ENCODE results near the gene FHIT.

The FHIT gene

GRCh38 chr3:59818919-59819300 is 1432.3 kb downstream of the FHIT start:
- Histone ChIP-seq H3K79me2 (ENCODE audit: control insufficient read depth, insufficient read depth, low read length, unreplicated experiment) (no peaks in the 10 kb centered on the region), H3K4me1 (ENCODE audit: control insufficient read depth, insufficient read depth, low read length, unreplicated experiment) (peaks cover 20% of the 10 kb centered on the region), H3K36me3 (ENCODE audit: insufficient read depth, low read length) (no peaks in the 10 kb centered on the region), H2AFZ (ENCODE audit: low read length, unreplicated experiment) (peak overlapping the region; percentile 52), H3K27me3 (ENCODE audit: insufficient read depth, low read length) (no peaks in the 10 kb centered on the region), H3K4me3 (ENCODE audit: low read depth, low read length) (no peak overlapping the region), H3K27ac (ENCODE audit: low read depth, low read length) (peak overlapping the region; percentile 78)

- peak overlapping the region; percentile 50 for H3K4me3 ChIP-seq (ENCODE audit: low read depth, low read length)
These were observed 1433.0 kb downstream of the FHIT start for GRCh38 chr3:59818033-59818918.

GRCh38 chr3:59817511-59817910 is 1433.7 kb downstream of the FHIT start:
- Histone ChIP-seq H3K4me3 (ENCODE audit: low read depth, low read length) (no peak overlapping the region), H3K4me1 (ENCODE audit: control insufficient read depth, insufficient read depth, low read length, unreplicated experiment) (peaks cover 20% of the 10 kb centered on the region), H3K27ac (ENCODE audit: low read depth, low read length) (peak overlapping the region; percentile 78), H3K36me3 (ENCODE audit: insufficient read depth, low read length) (no peaks in the 10 kb centered on the region), H3K27me3 (ENCODE audit: insufficient read depth, low read length) (no peaks in the 10 kb centered on the region), H3K79me2 (ENCODE audit: control insufficient read depth, insufficient read depth, low read length, unreplicated experiment) (no peaks in the 10 kb centered on the region), H2AFZ (ENCODE audit: low read length, unreplicated experiment) (peak overlapping the region; percentile 16)

More at GRCh38 chr3:59818033-59818918, 1433.0 kb downstream of the FHIT start:
- H3K27ac ChIP-seq (ENCODE audit: low read depth, low read length): peak overlapping the region; percentile 78
- no peaks in the 10 kb centered on the region for H3K36me3 ChIP-seq (ENCODE audit: insufficient read depth, low read length)
- H3K27me3 ChIP-seq (ENCODE audit: insufficient read depth, low read length): no peaks in the 10 kb centered on the region
- peaks cover 20% of the 10 kb centered on the region for H3K4me1 ChIP-seq (ENCODE audit: control insufficient read depth, insufficient read depth, low read length, unreplicated experiment)
- no peaks in the 10 kb centered on the region for H3K79me2 ChIP-seq (ENCODE audit: control insufficient read depth, insufficient read depth, low read length, unreplicated experiment)
- H2AFZ ChIP-seq (ENCODE audit: low read length, unreplicated experiment): peak overlapping the region; percentile 52

- H3K27ac ChIP-seq (ENCODE audit: low read depth, low read length): no peak overlapping the region
- no peak overlapping the region for H2AFZ ChIP-seq (ENCODE audit: low read length, unreplicated experiment)
- no peak overlapping the region for H3K4me3 ChIP-seq (ENCODE audit: low read depth, low read length)
- no peaks in the 10 kb centered on the region for H3K79me2 ChIP-seq (ENCODE audit: control insufficient read depth, insufficient read depth, low read length, unreplicated experiment)
- H3K36me3 ChIP-seq (ENCODE audit: insufficient read depth, low read length): no peaks in the 10 kb centered on the region
- no peaks in the 10 kb centered on the region for H3K27me3 ChIP-seq (ENCODE audit: insufficient read depth, low read length)
- H3K4me1 ChIP-seq (ENCODE audit: control insufficient read depth, insufficient read depth, low read length, unreplicated experiment): peaks cover 20% of the 10 kb centered on the region
These were observed 1434.9 kb downstream of the FHIT start for GRCh38 chr3:59816312-59816711.

- no peaks in the 10 kb centered on the region for H3K79me2 ChIP-seq (ENCODE audit: control insufficient read depth, insufficient read depth, low read length, unreplicated experiment)
- no peak overlapping the region for H2AFZ ChIP-seq (ENCODE audit: low read length, unreplicated experiment)
- H3K36me3 ChIP-seq (ENCODE audit: insufficient read depth, low read length): no peaks in the 10 kb centered on the region
- H3K27ac ChIP-seq (ENCODE audit: low read depth, low read length): no peak overlapping the region
- H3K27me3 ChIP-seq (ENCODE audit: insufficient read depth, low read length): no peaks in the 10 kb centered on the region
- peaks cover 19% of the 10 kb centered on the region for H3K4me1 ChIP-seq (ENCODE audit: control insufficient read depth, insufficient read depth, low read length, unreplicated experiment)
- no peak overlapping the region for H3K4me3 ChIP-seq (ENCODE audit: low read depth, low read length)
These were observed 1438.1 kb downstream of the FHIT start for GRCh38 chr3:59813148-59813538.

GRCh38 chr3:59812237-59813147 is 1438.8 kb downstream of the FHIT start:
- no peaks in the 10 kb centered on the region for H3K27me3 ChIP-seq (ENCODE audit: insufficient read depth, low read length)
- peaks cover 12% of the 10 kb centered on the region for H3K4me1 ChIP-seq (ENCODE audit: control insufficient read depth, insufficient read depth, low read length, unreplicated experiment)
- H3K36me3 ChIP-seq (ENCODE audit: insufficient read depth, low read length): no peaks in the 10 kb centered on the region
- H3K27ac ChIP-seq (ENCODE audit: low read depth, low read length): no peak overlapping the region
- no peak overlapping the region for H3K4me3 ChIP-seq (ENCODE audit: low read depth, low read length)
- no peak overlapping the region for H2AFZ ChIP-seq (ENCODE audit: low read length, unreplicated experiment)
- no peaks in the 10 kb centered on the region for H3K79me2 ChIP-seq (ENCODE audit: control insufficient read depth, insufficient read depth, low read length, unreplicated experiment)

GRCh38 chr3:59811160-59811559 is 1440.1 kb downstream of the FHIT start:
- no peaks in the 10 kb centered on the region for H3K27me3 ChIP-seq (ENCODE audit: insufficient read depth, low read length)
- no peaks in the 10 kb centered on the region for H3K79me2 ChIP-seq (ENCODE audit: control insufficient read depth, insufficient read depth, low read length, unreplicated experiment)

GRCh38 chr3:59810606-59811005 is 1440.6 kb downstream of the FHIT start:
- no peak overlapping the region for H3K27ac ChIP-seq (ENCODE audit: low read depth, low read length)
- peaks cover 12% of the 10 kb centered on the region for H3K4me1 ChIP-seq (ENCODE audit: control insufficient read depth, insufficient read depth, low read length, unreplicated experiment)
- no peaks in the 10 kb centered on the region for H3K79me2 ChIP-seq (ENCODE audit: control insufficient read depth, insufficient read depth, low read length, unreplicated experiment)
- no peak overlapping the region for H2AFZ ChIP-seq (ENCODE audit: low read length, unreplicated experiment)
- no peaks in the 10 kb centered on the region for H3K27me3 ChIP-seq (ENCODE audit: insufficient read depth, low read length)
- no peak overlapping the region for H3K4me3 ChIP-seq (ENCODE audit: low read depth, low read length)
- H3K36me3 ChIP-seq (ENCODE audit: insufficient read depth, low read length): no peaks in the 10 kb centered on the region

More at GRCh38 chr3:59811160-59811559, 1440.1 kb downstream of the FHIT start:
- no peaks in the 10 kb centered on the region for H3K36me3 ChIP-seq (ENCODE audit: insufficient read depth, low read length)
- peaks cover 12% of the 10 kb centered on the region for H3K4me1 ChIP-seq (ENCODE audit: control insufficient read depth, insufficient read depth, low read length, unreplicated experiment)
- no peak overlapping the region for H3K27ac ChIP-seq (ENCODE audit: low read depth, low read length)
- no peak overlapping the region for H2AFZ ChIP-seq (ENCODE audit: low read length, unreplicated experiment)
- H3K4me3 ChIP-seq (ENCODE audit: low read depth, low read length): no peak overlapping the region

- Histone ChIP-seq H3K79me2 (ENCODE audit: control insufficient read depth, insufficient read depth, low read length, unreplicated experiment) (no peaks in the 10 kb centered on the region), H3K27ac (ENCODE audit: low read depth, low read length) (peak overlapping the region; percentile 51), H2AFZ (ENCODE audit: low read length, unreplicated experiment) (peak overlapping the region; percentile 84), H3K36me3 (ENCODE audit: insufficient read depth, low read length) (no peaks in the 10 kb centered on the region), H3K4me1 (ENCODE audit: control insufficient read depth, insufficient read depth, low read length, unreplicated experiment) (peaks cover 12% of the 10 kb centered on the region), H3K4me3 (ENCODE audit: low read depth, low read length) (no peak overlapping the region), H3K27me3 (ENCODE audit: insufficient read depth, low read length) (no peaks in the 10 kb centered on the region)
These were observed 1441.4 kb downstream of the FHIT start for GRCh38 chr3:59809710-59810444.

GRCh38 chr3:59809016-59809415 is 1442.2 kb downstream of the FHIT start:
- H3K27ac ChIP-seq (ENCODE audit: low read depth, low read length): peak overlapping the region; percentile 51
- H3K4me3 ChIP-seq (ENCODE audit: low read depth, low read length): no peak overlapping the region
- H2AFZ ChIP-seq (ENCODE audit: low read length, unreplicated experiment): peak overlapping the region; percentile 84
- H3K27me3 ChIP-seq (ENCODE audit: insufficient read depth, low read length): no peaks in the 10 kb centered on the region
- H3K36me3 ChIP-seq (ENCODE audit: insufficient read depth, low read length): no peaks in the 10 kb centered on the region
- peaks cover 12% of the 10 kb centered on the region for H3K4me1 ChIP-seq (ENCODE audit: control insufficient read depth, insufficient read depth, low read length, unreplicated experiment)
- no peaks in the 10 kb centered on the region for H3K79me2 ChIP-seq (ENCODE audit: control insufficient read depth, insufficient read depth, low read length, unreplicated experiment)

Measured in ACC112 (cell line).